Upper lobe of left lung (tissue), 4 donors: ENCODE measurements around the gene TTC23.

Experiments
- CTCF ChIP-seq, 6 experiments: fragments of 450-650 bp in 4 of 6; fragments of 200-600 bp in 2 of 6; sonication (generic) in 2 of 6; IDR thresholded peaks; one replicate each; pipeline ENCODE4 v1.5.1; 2016 to 2019; ENCODE audit warnings: antibody characterized with exemption in 6 of 6
- POLR2A ChIP-seq, 4 donors: fragments of 450-650 bp; IDR thresholded peaks; one replicate each; pipeline ENCODE4 v1.5.1; 2016 to 2017; ENCODE audit warnings: antibody characterized with exemption in 4 of 4, mild to moderate bottlenecking in 2 of 4

DNA sequence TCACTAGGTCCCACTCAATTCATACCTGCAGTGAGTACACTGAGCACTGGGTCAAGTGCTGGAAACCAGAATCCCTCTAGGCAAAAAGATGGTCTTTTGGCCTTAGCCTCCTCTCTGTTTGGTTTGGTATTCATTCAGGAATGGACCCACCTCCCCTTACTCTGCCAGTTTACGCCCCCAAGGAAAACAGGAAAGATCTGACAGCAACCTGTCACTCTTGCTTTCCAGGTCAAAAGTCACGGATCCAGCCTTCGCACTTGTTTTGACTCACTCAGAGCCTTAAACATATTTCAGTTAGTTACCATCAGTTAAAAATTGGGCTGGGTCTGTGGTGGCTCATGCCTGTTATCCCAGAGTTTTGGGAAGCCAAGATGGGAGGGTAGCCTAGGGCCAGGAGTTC, 76.4 kb downstream of the TTC23 start:
- TF ChIP-seq POLR2A (IDR thresholded peaks at IDR 0.05) (no peak), CTCF (IDR thresholded peaks at IDR 0.05) (no peak)
